Fibroblast of skin of scalp (primary cell): Measurements from ENCODE around the gene DLG2.

Experiments used
- DNase-seq: peaks from one replicate; pipeline ENCODE4 v3.0.0-alpha.2; 2013

The DLG2 gene

GRCh38 chr11:83826078-83826477 is 1801.1 kb downstream of the DLG2 start:
- no peak for DNase-seq

- DNase-seq = peak; percentile 7
Measured at GRCh38 chr11:83823461-83824025, 1803.6 kb downstream of the DLG2 start.

DNA sequence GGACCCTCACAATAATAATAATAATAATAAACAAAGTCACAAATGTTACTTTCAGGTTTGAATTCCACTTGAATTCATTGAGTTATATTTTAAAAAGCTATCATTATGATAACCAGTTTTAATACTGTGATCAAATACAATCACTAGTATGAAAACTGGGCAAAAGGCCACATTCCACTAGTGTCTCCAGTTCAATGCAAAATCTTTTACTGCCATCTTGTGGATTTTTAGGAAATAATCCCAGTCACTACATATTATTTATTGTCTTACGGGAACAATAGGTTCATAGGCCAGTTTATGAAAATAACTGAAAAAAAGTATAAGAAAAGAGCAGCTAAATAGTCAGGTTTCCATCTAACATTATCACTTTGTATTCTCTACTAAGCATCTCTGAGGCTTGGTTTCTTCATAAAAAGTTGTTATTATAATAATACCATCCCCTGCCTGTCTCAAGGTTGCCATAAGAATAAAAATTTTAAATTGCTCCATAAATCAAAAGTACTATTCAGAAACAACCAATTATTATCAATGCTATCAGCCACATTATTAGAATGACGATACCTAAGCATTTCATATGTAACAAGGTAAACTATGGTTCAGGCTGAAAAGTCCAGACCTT is 1807.1 kb downstream of the DLG2 start:
- peak; percentile 76 for DNase-seq

DNA sequence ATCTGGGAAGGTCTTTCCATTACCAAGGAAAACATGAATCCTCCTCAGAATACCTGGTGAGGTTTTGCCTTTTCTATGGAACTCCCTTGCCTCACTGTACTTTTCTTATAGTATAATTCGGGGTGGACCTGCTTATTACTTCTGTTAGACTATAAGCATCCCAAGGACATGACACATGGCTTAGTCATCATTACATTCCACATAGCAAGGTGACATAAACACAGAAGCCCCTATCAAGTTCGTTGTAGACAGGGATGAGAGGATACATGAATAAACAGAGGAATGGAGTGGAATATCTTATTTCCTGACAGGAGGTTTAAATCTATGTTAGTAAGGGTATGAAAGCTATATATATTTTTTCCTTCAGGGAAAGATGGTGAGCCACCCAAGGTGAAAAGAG is 1808.8 kb downstream of the DLG2 start:
- DNase-seq = peak; percentile 7

- peak; percentile 22 for DNase-seq
Measured at GRCh38 chr11:83816572-83817187, 1810.5 kb downstream of the DLG2 start.

DNA sequence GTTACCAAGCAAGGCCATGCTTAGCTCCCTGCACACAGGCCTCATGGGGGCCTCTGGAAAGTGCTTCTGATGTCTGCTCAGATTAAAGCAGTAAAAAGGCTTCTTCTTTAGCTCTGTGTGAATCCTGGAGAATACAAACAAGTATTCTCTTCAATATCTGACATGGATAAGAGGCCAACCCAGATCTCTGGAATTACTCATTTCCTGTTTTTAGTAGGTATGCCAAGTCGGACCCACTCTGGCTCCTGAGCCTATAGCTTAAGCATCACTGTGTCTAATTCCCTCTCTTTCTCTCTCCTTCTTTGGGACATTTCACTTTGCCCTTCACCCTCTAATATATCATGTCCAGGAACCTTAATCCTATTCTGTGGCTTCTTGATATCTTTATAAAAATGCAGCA is 1811.4 kb downstream of the DLG2 start:
- DNase-seq = no peak

GRCh38 chr11:83813296-83813695 is 1813.8 kb downstream of the DLG2 start:
- DNase-seq = no peak

DNA sequence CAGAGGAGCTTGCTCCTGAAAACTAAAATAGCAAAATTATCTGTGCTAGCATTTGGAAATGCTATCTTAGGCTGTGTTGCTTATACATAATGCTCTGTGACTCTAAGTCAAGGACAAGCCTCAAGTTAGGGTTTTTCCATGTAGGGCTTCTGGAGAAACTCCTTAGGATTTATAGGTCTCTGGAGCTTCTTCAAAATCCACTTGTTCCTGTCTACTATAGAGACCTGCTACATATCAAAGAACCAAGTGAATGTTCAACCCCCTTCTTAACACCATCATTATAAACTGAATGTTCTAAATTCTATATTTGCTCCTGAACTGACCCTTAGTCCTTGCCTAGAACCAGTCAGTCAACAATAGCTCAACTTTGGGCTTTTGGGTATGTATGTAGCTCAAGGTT is 1817.9 kb downstream of the DLG2 start:
- no peak for DNase-seq

- DNase-seq = no peak
Measured at GRCh38 chr11:83801799-83802198, 1825.3 kb downstream of the DLG2 start.

DNA sequence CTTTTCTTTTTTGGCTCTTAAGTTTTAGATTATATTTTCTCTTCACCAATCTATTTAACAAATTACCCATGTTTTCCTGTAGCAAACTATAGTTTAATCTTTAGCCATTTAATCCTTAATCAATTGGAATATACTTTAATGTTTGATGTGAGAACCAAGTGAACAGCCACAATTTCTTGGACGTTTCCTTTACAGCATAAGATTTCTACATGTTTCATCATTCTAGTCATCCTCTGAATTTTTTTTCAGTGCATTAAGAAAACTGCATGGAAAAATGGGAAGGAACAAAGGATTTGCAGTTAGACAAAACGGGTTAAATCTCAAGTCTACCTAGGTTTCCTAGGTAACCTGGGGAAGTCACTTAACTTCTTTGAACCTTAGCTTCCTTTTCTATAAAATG is 1833.8 kb downstream of the DLG2 start:
- DNase-seq = peak; percentile 40

DNA sequence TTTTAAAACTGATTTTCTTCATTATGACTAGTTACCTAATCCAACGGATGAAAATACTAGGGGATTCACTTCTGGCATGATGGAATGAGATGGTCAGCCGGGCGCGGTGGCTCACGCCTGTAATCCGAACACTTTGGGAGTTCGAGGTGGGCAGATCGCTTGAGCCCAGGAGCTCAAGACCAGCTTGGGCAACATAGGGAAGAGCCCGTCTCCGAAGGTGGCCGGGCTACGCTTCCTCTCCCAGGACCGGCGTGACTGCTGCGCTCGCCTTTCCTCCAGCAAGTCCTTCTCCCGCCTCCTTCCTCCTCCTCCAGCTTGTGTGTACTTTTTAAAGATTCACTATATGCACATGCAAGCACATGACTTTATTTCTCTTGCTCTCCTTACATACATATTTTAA is 1835.6 kb downstream of the DLG2 start:
- no peak for DNase-seq

GRCh38 chr11:83785942-83786341 is 1841.2 kb downstream of the DLG2 start:
- no peak for DNase-seq

- DNase-seq = no peak
Measured at GRCh38 chr11:83784419-83784818, 1842.7 kb downstream of the DLG2 start.

- DNase-seq = no peak
Measured at GRCh38 chr11:83782329-83782728, 1844.8 kb downstream of the DLG2 start.

DNA sequence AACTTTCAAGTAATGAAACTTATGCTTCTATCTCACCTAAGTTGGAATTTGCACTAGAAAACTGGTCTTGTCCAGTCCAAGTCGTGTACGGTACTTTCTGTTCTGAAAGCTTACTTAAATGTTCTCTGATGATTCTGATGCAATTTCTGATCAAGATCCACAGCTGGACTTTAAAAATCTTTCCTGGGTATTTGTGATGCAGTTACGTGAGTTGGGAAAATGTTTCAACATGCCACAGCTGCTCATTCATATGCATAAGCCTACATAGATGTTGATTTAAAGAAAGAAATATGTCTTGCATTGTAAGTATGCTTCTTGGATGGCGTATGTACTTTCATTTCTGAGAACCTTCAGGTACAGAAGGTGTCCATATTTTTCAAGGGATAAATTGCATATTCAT is 1847.3 kb downstream of the DLG2 start:
- DNase-seq = peak; percentile 8

- DNase-seq = no peak
Measured at GRCh38 chr11:83778596-83778995, 1848.5 kb downstream of the DLG2 start.

- DNase-seq = peak; percentile 11
Measured at GRCh38 chr11:83773950-83774880, 1852.9 kb downstream of the DLG2 start.

GRCh38 chr11:83768489-83768888 is 1858.7 kb downstream of the DLG2 start:
- no peak for DNase-seq

DNA sequence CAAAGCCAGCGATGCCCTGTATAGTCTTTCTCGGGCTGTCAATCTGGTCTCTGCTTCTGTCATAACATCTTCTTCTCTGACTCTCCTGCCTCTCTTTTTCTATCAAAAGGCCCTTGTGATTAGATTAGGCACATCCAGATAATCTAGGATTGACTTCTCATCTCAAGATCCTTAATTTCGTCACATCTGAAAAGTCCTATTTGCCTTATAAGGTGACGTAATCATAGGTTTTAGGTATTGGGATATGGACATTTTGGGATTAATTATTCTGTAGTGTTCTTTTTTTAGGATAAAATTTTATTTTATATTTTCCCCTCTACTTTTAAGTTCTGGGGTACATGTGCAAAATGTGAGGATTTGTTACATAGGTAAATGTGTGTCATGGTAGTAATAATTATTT is 1860.2 kb downstream of the DLG2 start:
- no peak for DNase-seq

DNA sequence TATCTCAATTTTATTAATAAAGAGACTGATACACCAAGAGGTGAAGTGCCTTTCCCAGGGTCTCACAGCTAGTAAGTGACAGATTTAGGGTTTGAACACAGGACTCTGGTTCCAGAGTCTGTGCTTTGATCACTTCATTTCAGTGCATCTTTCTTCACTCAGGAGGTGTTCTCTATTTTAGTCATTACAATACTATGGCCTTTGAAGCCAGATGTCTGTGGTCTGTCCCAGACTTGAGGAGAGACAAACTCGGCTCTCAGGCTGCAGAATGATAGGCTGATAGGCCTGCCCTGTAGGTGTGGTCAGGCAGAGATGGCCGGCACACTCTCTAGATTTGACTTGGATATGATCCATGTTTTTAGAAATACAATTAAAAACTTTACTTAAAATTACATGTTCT is 1862.5 kb downstream of the DLG2 start:
- DNase-seq = no peak

DNA sequence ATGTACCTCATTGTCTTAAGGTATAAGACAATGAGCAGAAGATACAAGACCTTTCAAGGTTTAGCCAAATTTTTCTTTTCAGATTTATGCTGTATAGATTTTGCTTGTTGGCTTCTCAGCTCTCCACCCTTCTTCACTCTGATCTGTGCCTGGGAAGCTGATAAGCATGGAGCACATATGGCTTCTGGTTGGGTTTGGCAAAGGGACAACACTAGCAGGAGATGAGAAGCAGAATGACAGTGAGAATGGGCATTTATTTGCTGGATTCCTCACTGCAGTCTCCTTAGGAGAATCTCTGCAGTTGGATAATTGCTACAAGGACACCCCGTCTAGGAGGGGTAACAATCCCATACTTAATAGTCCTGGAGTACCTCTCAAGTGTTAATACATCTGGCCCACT is 1866.2 kb downstream of the DLG2 start:
- no peak for DNase-seq

- DNase-seq = no peak
Measured at GRCh38 chr11:83759148-83759547, 1868.0 kb downstream of the DLG2 start.

GRCh38 chr11:83751041-83751440 is 1876.1 kb downstream of the DLG2 start:
- DNase-seq = no peak
